Measurements from ENCODE around the gene NAV2. TPM values are rescaled to one million over a fixed set of nuclear protein-coding genes. Genes with fewer than 3 reads are reported as not detected.
A peak's percentile ranks its signal among the peaks of the same experiment; 100 is the strongest.

Gene NAV2
- total and polyA plus RNA-seq, 4 experiments from 2014 or later, result 1.1 to 6.2 (median 4.2) TPM; not detected in 1

- Histone ChIP-seq H3K9me3 (ENCODE audit: control insufficient read depth in 1 of 2, low read length in 2 of 2) (no peaks in the 10 kb centered on the region), H3K27ac (ENCODE audit: low read depth, low read length) (no peak overlapping the region), H3K27me3 (ENCODE audit: insufficient read depth, low read length) (no peaks in the 10 kb centered on the region), H3K4me3 (ENCODE audit: low read length in 2 of 2) (no peak overlapping the region), H3K36me3 (ENCODE audit: insufficient read depth, low read length) (no peaks in the 10 kb centered on the region), H3K4me1 (ENCODE audit: insufficient read depth, low read length) (no peaks in the 10 kb centered on the region)
- Mint-ChIP-seq H3K27ac (no peak overlapping the region), H3K36me3 (no peaks in the 10 kb centered on the region), H3K9me3 (no peaks in the 10 kb centered on the region), H3K4me1 (peaks cover 0 to 3% (median 0%) of the 10 kb centered on the region in 4 donors), H3K27me3 (no peaks in the 10 kb centered on the region), H3K4me3 (no peak overlapping the region)
- POLR2A ChIA-PET (ENCODE audit: partially characterized antibody), result no interaction called here
- intact Hi-C loops (cut with micrococcal nuclease), result no loop called here
- DNase-seq, result no peak
- CTCF ChIA-PET (ENCODE audit: partially characterized antibody), result interaction anchor here (1.0 to 1.9 kb wide), 3 partner anchors 10 to 39 kb away, joined by 3 to 15 read pairs (median 4); no protein-coding TSS in a partner anchor
Measured at GRCh38 chr11:19936461-19936860, 223.8 kb downstream of the NAV2 start.

GRCh38 chr11:19938169-19938856 lies 225.7 kb downstream of the NAV2 start:
- intact Hi-C loops (cut with micrococcal nuclease), result no loop called here
- ChIA-PET POLR2A (ENCODE audit: partially characterized antibody) (no interaction called here), CTCF (ENCODE audit: partially characterized antibody) (interaction anchor here (0.7 to 1.7 kb wide), 8 partner anchors 9 to 42 kb away, joined by 3 to 7 read pairs (median 3); no protein-coding TSS in a partner anchor)

DNA sequence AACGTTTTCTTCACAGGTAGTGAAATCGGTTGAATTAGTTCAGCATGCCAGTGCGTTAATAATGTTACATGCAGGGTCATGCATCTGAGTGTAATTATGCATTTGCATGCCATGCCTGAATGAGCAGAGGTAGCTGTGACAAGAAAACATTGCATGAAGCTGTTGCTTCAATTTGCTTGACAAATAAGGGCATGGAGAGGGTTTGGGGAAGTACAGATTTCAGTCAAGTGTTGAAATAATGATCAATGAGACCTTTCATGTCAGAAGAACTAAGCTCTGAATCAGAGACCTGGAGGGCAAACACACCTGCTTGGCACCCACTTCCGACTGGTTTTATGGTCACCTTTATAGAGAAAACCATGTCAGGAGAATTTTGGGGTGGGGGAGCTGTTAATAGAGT lies 226.2 kb downstream of the NAV2 start:
- H3K36me3 ChIP-seq (ENCODE audit: insufficient read depth, low read length), result no peaks in the 10 kb centered on the region
- Mint-ChIP-seq H3K9me3 (no peaks in the 10 kb centered on the region), H3K27me3 (no peaks in the 10 kb centered on the region), H3K27ac (no peak overlapping the region), H3K36me3 (no peaks in the 10 kb centered on the region), H3K4me3 (no peak overlapping the region), H3K4me1 (peaks cover 0 to 3% (median 0%) of the 10 kb centered on the region in 4 donors)
- H3K27ac ChIP-seq (ENCODE audit: low read depth, low read length), result no peak overlapping the region
- no peaks in the 10 kb centered on the region for H3K4me1 ChIP-seq (ENCODE audit: insufficient read depth, low read length)
- POLR2A ChIA-PET (ENCODE audit: partially characterized antibody), result no interaction called here
- intact Hi-C loops (cut with micrococcal nuclease), result no loop called here
- no peaks in the 10 kb centered on the region for H3K27me3 ChIP-seq (ENCODE audit: insufficient read depth, low read length)
- no peak for DNase-seq
- no peaks in the 10 kb centered on the region for H3K9me3 ChIP-seq (ENCODE audit: control insufficient read depth in 1 of 2, low read length in 2 of 2)
- no peak overlapping the region for H3K4me3 ChIP-seq (ENCODE audit: low read length in 2 of 2)
- CTCF ChIA-PET (ENCODE audit: partially characterized antibody), result interaction anchor here (0.7 to 1.7 kb wide), 5 partner anchors 9 to 42 kb away, joined by 3 to 7 read pairs (median 4); no protein-coding TSS in a partner anchor

More at GRCh38 chr11:19938169-19938856, 225.7 kb downstream of the NAV2 start:
- no peaks in the 10 kb centered on the region for H3K27me3 Mint-ChIP-seq
- Histone ChIP-seq H3K4me1 (ENCODE audit: insufficient read depth, low read length) (no peaks in the 10 kb centered on the region), H3K4me3 (ENCODE audit: low read length in 2 of 2) (no peak overlapping the region), H3K27ac (ENCODE audit: low read depth, low read length) (no peak overlapping the region), H3K36me3 (ENCODE audit: insufficient read depth, low read length) (no peaks in the 10 kb centered on the region), H3K27me3 (ENCODE audit: insufficient read depth, low read length) (no peaks in the 10 kb centered on the region), H3K9me3 (ENCODE audit: control insufficient read depth in 1 of 2, low read length in 2 of 2) (no peaks in the 10 kb centered on the region)
- no peaks in the 10 kb centered on the region for H3K9me3 Mint-ChIP-seq
- peak overlapping the region in 1 of 7 donors; percentile 59 for H3K27ac Mint-ChIP-seq
- peaks cover 0 to 3% (median 0%) of the 10 kb centered on the region in 4 donors for H3K4me1 Mint-ChIP-seq
- H3K36me3 Mint-ChIP-seq, result no peaks in the 10 kb centered on the region
- no peak overlapping the region for H3K4me3 Mint-ChIP-seq
- DNase-seq, result no peak

DNA sequence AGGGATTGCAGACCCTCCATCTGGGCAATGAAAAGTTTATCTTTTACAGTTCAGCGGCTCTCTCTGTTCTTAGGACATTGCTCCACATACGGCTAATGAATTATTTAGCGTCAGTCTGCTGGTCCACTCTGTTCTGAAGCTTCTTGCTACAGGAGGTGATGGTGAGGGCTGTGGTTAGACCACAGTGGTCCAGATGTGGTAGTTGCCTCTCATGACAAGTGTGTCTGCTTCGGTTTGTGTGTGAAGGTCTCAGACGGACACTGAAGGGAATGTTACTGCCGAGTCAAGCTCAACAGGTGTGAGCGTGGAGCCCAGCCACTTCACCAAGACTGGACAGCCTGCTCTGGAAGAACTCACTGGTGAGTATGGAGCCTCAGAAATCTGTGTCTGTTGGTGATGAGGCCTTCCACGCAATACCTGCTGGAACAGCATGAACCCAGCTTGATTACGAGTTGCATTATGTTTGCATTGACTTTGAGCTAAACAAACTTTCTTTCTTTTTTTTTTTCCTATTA lies 226.8 kb downstream of the NAV2 start:
- Histone ChIP-seq H3K4me1 (ENCODE audit: insufficient read depth, low read length) (no peaks in the 10 kb centered on the region), H3K27me3 (ENCODE audit: insufficient read depth, low read length) (no peaks in the 10 kb centered on the region), H3K4me3 (ENCODE audit: low read length in 2 of 2) (no peak overlapping the region), H3K27ac (ENCODE audit: low read depth, low read length) (no peak overlapping the region), H3K9me3 (ENCODE audit: control insufficient read depth in 1 of 2, low read length in 2 of 2) (no peaks in the 10 kb centered on the region), H3K36me3 (ENCODE audit: insufficient read depth, low read length) (no peaks in the 10 kb centered on the region)
- ChIA-PET CTCF (ENCODE audit: partially characterized antibody) (interaction anchor here (0.7 to 1.7 kb wide), 5 partner anchors 8 to 41 kb away, joined by 3 to 7 read pairs (median 4); no protein-coding TSS in a partner anchor), POLR2A (ENCODE audit: partially characterized antibody) (no interaction called here)
- H3K27me3 Mint-ChIP-seq, result no peaks in the 10 kb centered on the region
- H3K4me3 Mint-ChIP-seq, result no peak overlapping the region
- no peaks in the 10 kb centered on the region for H3K9me3 Mint-ChIP-seq
- H3K4me1 Mint-ChIP-seq, result peaks cover 0 to 3% (median 0%) of the 10 kb centered on the region in 4 donors
- intact Hi-C loops (cut with micrococcal nuclease), result no loop called here
- no peak overlapping the region for H3K27ac Mint-ChIP-seq
- no peaks in the 10 kb centered on the region for H3K36me3 Mint-ChIP-seq
- DNase-seq, result no peak

DNA sequence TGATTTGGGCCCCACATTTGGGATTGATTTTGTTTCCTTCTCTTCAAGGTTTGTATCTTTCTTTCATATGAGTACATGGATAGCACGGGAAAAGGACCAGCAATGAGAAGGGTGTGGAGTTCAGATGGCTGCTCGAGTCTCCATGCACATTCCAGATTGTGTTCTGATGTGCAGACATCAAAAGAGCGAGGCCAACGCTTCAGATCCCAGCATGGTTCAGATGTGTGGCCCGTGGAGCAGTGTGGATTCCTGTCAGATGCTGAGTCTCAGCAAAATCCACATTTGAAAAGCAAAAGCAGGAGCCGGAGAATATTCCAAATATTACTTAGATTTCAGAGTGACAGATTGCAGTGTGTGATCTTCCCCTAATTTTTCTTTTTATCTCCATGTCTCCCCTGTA lies 228.2 kb downstream of the NAV2 start:
- Histone ChIP-seq H3K4me3 (ENCODE audit: low read length in 2 of 2) (no peak overlapping the region), H3K36me3 (ENCODE audit: insufficient read depth, low read length) (no peaks in the 10 kb centered on the region), H3K4me1 (ENCODE audit: insufficient read depth, low read length) (no peaks in the 10 kb centered on the region), H3K27me3 (ENCODE audit: insufficient read depth, low read length) (no peaks in the 10 kb centered on the region), H3K27ac (ENCODE audit: low read depth, low read length) (no peak overlapping the region), H3K9me3 (ENCODE audit: control insufficient read depth in 1 of 2, low read length in 2 of 2) (no peaks in the 10 kb centered on the region)
- Mint-ChIP-seq H3K9me3 (no peaks in the 10 kb centered on the region), H3K4me1 (peaks cover 0 to 3% (median 0%) of the 10 kb centered on the region in 4 donors), H3K36me3 (no peaks in the 10 kb centered on the region), H3K4me3 (no peak overlapping the region), H3K27ac (no peak overlapping the region), H3K27me3 (peaks cover 0 to 1% of the 10 kb centered on the region in 2 donors)
- POLR2A ChIA-PET (ENCODE audit: partially characterized antibody), result no interaction called here
- intact Hi-C loops (cut with micrococcal nuclease), result loop anchor here (10.0 kb wide), 1 partner anchor 174 kb away; no protein-coding TSS in a partner anchor
- CTCF ChIA-PET (ENCODE audit: partially characterized antibody), result no interaction called here
- DNase-seq, result no peak

DNA sequence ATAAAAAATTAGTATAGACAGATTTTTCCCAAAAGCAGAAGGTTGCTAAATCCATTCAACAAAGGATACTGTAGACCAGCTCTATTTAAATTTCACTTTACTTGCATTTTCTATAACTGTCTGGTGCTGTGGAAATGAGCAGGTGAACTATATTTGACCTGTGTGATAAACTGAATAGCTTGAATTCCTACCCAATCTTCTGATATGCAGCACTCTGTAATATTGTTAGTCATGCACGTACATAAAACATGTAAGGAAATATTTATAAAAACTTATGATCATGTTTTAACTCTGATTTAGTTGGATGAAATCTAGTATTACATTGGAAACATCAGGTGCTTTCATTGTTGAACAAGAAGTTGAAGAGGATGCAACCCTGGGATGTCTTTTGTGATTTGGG lies 234.0 kb downstream of the NAV2 start:
- POLR2A ChIA-PET (ENCODE audit: partially characterized antibody), result no interaction called here
- H3K4me3 Mint-ChIP-seq, result no peak overlapping the region
- no peaks in the 10 kb centered on the region for H3K27me3 ChIP-seq (ENCODE audit: insufficient read depth, low read length)
- H3K9me3 ChIP-seq (ENCODE audit: control insufficient read depth in 1 of 2, low read length in 2 of 2), result no peaks in the 10 kb centered on the region
- H3K4me1 Mint-ChIP-seq, result peaks cover 3 to 9% (median 4%) of the 10 kb centered on the region in 4 donors
- no peak overlapping the region for H3K27ac Mint-ChIP-seq
- peaks cover 0 to 6% of the 10 kb centered on the region in 2 donors for H3K36me3 Mint-ChIP-seq
- intact Hi-C loops (cut with micrococcal nuclease), result loop anchor here (10.0 kb wide), 1 partner anchor 168 kb away; no protein-coding TSS in a partner anchor
- no peaks in the 10 kb centered on the region for H3K36me3 ChIP-seq (ENCODE audit: insufficient read depth, low read length)
- H3K27me3 Mint-ChIP-seq, result peaks cover 0 to 6% of the 10 kb centered on the region in 2 donors
- CTCF ChIA-PET (ENCODE audit: partially characterized antibody), result interaction anchor here (1.0 to 1.5 kb wide), 3 partner anchors 9 to 12 kb away, joined by 3 to 4 read pairs (median 4); no protein-coding TSS in a partner anchor
- peaks cover 2% of the 10 kb centered on the region for H3K4me1 ChIP-seq (ENCODE audit: insufficient read depth, low read length)
- DNase-seq, result no peak
- H3K27ac ChIP-seq (ENCODE audit: low read depth, low read length), result no peak overlapping the region
- H3K4me3 ChIP-seq (ENCODE audit: low read length in 2 of 2), result no peak overlapping the region
- no peaks in the 10 kb centered on the region for H3K9me3 Mint-ChIP-seq

DNA sequence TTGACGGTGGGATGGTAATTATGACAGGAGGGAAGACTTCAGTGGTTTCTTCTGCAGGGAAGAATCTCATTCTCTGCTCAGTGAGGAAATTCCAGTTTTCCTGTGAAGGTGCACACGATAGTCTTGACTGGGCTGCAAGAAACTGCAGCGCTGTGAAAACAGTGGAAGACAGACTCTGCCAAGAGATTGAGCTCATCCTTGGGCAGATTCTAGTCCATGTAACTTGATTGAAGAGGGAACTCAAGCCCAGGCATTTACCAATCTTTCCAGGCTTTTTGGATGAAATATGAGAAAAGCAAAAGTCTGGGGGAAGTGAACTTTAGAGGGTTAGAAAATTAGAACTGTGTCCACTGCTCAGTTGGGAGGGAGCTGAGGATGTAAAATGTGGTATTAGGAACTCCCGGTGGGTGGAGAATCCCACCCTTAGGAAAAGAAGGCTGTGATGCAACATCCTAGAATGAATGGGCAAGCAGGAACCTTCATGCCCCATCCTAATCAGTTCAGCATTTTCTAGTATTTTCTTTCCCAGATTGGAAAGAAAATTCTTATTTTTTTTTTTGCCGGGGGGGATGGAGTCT lies 235.0 kb downstream of the NAV2 start:
- no peaks in the 10 kb centered on the region for H3K36me3 ChIP-seq (ENCODE audit: insufficient read depth, low read length)
- ChIA-PET POLR2A (ENCODE audit: partially characterized antibody) (no interaction called here), CTCF (ENCODE audit: partially characterized antibody) (interaction anchor here (1.2 to 1.5 kb wide), 2 partner anchors 8 to 13 kb away, joined by 4 to 7 read pairs; no protein-coding TSS in a partner anchor)
- H3K36me3 Mint-ChIP-seq, result peaks cover 0 to 6% of the 10 kb centered on the region in 2 donors
- no peak for DNase-seq
- H3K27me3 ChIP-seq (ENCODE audit: insufficient read depth, low read length), result no peaks in the 10 kb centered on the region
- H3K4me3 Mint-ChIP-seq, result no peak overlapping the region
- no peaks in the 10 kb centered on the region for H3K9me3 Mint-ChIP-seq
- H3K4me3 ChIP-seq (ENCODE audit: low read length in 2 of 2), result no peak overlapping the region
- H3K27ac Mint-ChIP-seq, result no peak overlapping the region
- peaks cover 6 to 12% (median 7%) of the 10 kb centered on the region in 4 donors for H3K4me1 Mint-ChIP-seq
- no peaks in the 10 kb centered on the region for H3K9me3 ChIP-seq (ENCODE audit: control insufficient read depth in 1 of 2, low read length in 2 of 2)
- H3K4me1 ChIP-seq (ENCODE audit: insufficient read depth, low read length), result peaks cover 5% of the 10 kb centered on the region
- H3K27me3 Mint-ChIP-seq, result peaks cover 0 to 8% of the 10 kb centered on the region in 2 donors
- H3K27ac ChIP-seq (ENCODE audit: low read depth, low read length), result no peak overlapping the region
- intact Hi-C loops (cut with micrococcal nuclease), result loop anchor here (10.0 kb wide), 1 partner anchor 167 kb away; no protein-coding TSS in a partner anchor

Measured in CD4-positive, alpha-beta memory T cell (primary cell).